PC-3 (cell line): Measurements from ENCODE around the gene CNTFR. TPM values are rescaled to one million over a fixed set of nuclear protein-coding genes. Genes with fewer than 3 reads are reported as not detected.

Source experiments
- ATAC-seq: fragments of 200-7000 bp; cut with Tn5 transposase; 2 replicates; pipeline ENCODE4 v1.9.1; 2020; ENCODE audit warnings: mild to moderate bottlenecking, moderate library complexity
- BruUV-seq: library from RNA; stranded (reverse); fragments of 400-500 nt; replicated peaks from 2 replicates; lab custom pipeline; 2021; lab: Mats Ljungman, UMichigan
- CTCF ChIA-PET: fragments of 300-600 bp; sonication (Branson Sonifier 250); formaldehyde crosslinking; loops from one replicate; lab custom pipeline; 2022; ENCODE audit warnings: antibody characterized with exemption; lab: Charles Lee
- POLR2A ChIA-PET: fragments of 300-600 bp; sonication (Branson Sonifier 250); formaldehyde crosslinking; loops from one replicate; lab custom pipeline; 2022; ENCODE audit warnings: antibody characterized with exemption; ENCODE audit not compliant: unreplicated experiment; lab: Charles Lee
- DNase-seq: peaks from one replicate; pipeline ENCODE4 v3.0.0-alpha.2; 2015
- H2AFZ ChIP-seq: fragments of 300-600 bp; sonication (generic); 2 replicates; pipeline ENCODE4 v1.6.0; 2016; ENCODE audit warnings: antibody characterized with exemption, low read length
- H3F3A ChIP-seq: fragments of 300-600 bp; sonication (generic); one replicate; pipeline ENCODE4 v1.6.0; 2017; ENCODE audit warnings: antibody characterized with exemption, low read length, control low read depth, mild to moderate bottlenecking; ENCODE audit not compliant: unreplicated experiment
- H3K27ac ChIP-seq: fragments of 300-600 bp; sonication (generic); 2 replicates; pipeline ENCODE4 v1.5.1; 2016; ENCODE audit warnings: mild to moderate bottlenecking, low read length
- H3K27me3 ChIP-seq: fragments of 300-600 bp; sonication (generic); 2 replicates; pipeline ENCODE4 v1.6.1; 2016; ENCODE audit warnings: low read length, mixed read lengths
- H3K36me3 ChIP-seq: fragments of 300-600 bp; sonication (generic); 2 replicates; pipeline ENCODE4 v1.6.1; 2016; ENCODE audit warnings: low read depth, mixed run types, low read length, mixed read lengths
- H3K4me1 ChIP-seq: fragments of 300-600 bp; sonication (generic); 2 replicates; pipeline ENCODE4 v1.5.1; 2016; ENCODE audit warnings: low read length; ENCODE audit not compliant: insufficient read depth
- H3K4me2 ChIP-seq: fragments of 300-600 bp; sonication (generic); 2 replicates; pipeline ENCODE4 v1.6.0; 2016; ENCODE audit warnings: low read length
- H3K4me3 ChIP-seq: fragments of 300-600 bp; sonication (generic); 2 replicates; pipeline ENCODE4 v1.5.1; 2016; ENCODE audit warnings: mild to moderate bottlenecking, low read length, mixed read lengths
- H3K79me2 ChIP-seq: fragments of 300-600 bp; sonication (generic); 2 replicates; pipeline ENCODE4 v1.6.1; 2017; ENCODE audit warnings: low read length, mixed read lengths
- H3K9ac ChIP-seq: fragments of 300-600 bp; sonication (generic); 2 replicates; pipeline ENCODE4 v1.6.0; 2016; ENCODE audit warnings: mild to moderate bottlenecking, low read length
- H3K9me2 ChIP-seq: fragments of 300-600 bp; sonication (generic); replicated peaks from 2 replicates; pipeline ENCODE4 v1.6.1; 2016; ENCODE audit warnings: mixed run types, low read length, mixed read lengths
- H3K9me3 ChIP-seq: fragments of 300-600 bp; sonication (generic); 2 replicates; pipeline ENCODE4 v1.6.1; 2016; ENCODE audit warnings: low read length, mixed read lengths
- H4K20me1 ChIP-seq: fragments of 300-600 bp; sonication (generic); 2 replicates; pipeline ENCODE4 v1.6.1; 2016; ENCODE audit warnings: low read length, mixed read lengths
- EZH2 ChIP-seq: fragments of 300-600 bp; sonication (generic); IDR thresholded peaks from one replicate; pipeline ENCODE4 v1.6.1; 2017; ENCODE audit warnings: antibody characterized with exemption, mild to moderate bottlenecking, low read length; ENCODE audit not compliant: unreplicated experiment
- EZH2phosphoT487 ChIP-seq: fragments of 300-600 bp; sonication (generic); IDR thresholded peaks from 2 replicates; pipeline ENCODE4 v1.6.1; 2018; ENCODE audit warnings: mild to moderate bottlenecking, antibody characterized with exemption, low read length, borderline replicate concordance
- intact Hi-C: fragments of 100-400 bp; cut with micrococcal nuclease; formaldehyde crosslinking; loops from 2 replicates; pipeline ENCODE4 v1.9.0; 2023
- total RNA-seq: library from RNA; depleted of rRNA; stranded (reverse); fragments of >200 nt; gene quantifications from 2 replicates; pipeline ENCODE4 v1.2.3, GENCODE V29; 2014
- TF ChIP-seq, protein P1 (sequence below): fragments of 300-600 bp; sonication (generic); conservative IDR thresholded peaks from 2 replicates; pipeline ENCODE4 v1.5.1; 2017; ENCODE audit warnings: antibody characterized with exemption, low read depth, mild to moderate bottlenecking, low read length

CNTFR gene
- total RNA-seq, 1 experiment from 2014 or later = not detected

DNA sequence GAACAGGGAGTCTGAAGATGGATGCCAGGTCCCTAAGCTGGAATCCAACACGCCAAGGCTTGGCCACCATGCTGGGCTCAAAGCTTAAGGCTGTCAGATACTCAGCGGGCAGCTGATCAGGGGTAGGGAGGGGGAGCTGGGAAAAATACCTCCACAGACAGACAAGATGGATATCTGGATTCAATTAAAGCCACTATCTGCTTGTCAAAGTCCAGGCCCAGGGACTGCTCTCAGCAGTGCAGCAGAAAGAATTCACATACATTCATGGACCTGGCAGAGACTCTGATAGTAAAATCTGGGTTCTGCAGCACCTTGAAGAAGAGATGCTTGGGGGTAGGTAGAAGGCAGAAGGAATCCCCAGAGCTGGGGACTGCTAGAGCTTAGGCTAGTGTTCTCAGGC lies 25.6 kb upstream of the CNTFR start:
- Histone ChIP-seq H4K20me1 (no peaks in the 10 kb centered on the region), H3K9ac (no peak overlapping the region), H3K4me3 (no peak overlapping the region), H2AFZ (no peak overlapping the region), H3K79me2 (peaks cover 24% of the 10 kb centered on the region), H3K9me3 (no peaks in the 10 kb centered on the region), H3K27me3 (no peaks in the 10 kb centered on the region), H3K27ac (no peak overlapping the region), H3K4me1 (peaks cover 23% of the 10 kb centered on the region; the same call in 1 of the 2 replicates), H3K4me2 (no peak overlapping the region), H3K9me2 (no peaks in the 10 kb centered on the region), H3F3A (no peaks in the 10 kb centered on the region), H3K36me3 (no peaks in the 10 kb centered on the region)
- intact Hi-C loops = no loop called here
- ChIA-PET CTCF (no interaction called here), POLR2A (no interaction called here)
- ATAC-seq (no peak), DNase-seq (no peak)
- TF ChIP-seq EZH2 (no peak), EZH2phosphoT487 (no peak)
- TF ChIP-seq, protein P1, sequence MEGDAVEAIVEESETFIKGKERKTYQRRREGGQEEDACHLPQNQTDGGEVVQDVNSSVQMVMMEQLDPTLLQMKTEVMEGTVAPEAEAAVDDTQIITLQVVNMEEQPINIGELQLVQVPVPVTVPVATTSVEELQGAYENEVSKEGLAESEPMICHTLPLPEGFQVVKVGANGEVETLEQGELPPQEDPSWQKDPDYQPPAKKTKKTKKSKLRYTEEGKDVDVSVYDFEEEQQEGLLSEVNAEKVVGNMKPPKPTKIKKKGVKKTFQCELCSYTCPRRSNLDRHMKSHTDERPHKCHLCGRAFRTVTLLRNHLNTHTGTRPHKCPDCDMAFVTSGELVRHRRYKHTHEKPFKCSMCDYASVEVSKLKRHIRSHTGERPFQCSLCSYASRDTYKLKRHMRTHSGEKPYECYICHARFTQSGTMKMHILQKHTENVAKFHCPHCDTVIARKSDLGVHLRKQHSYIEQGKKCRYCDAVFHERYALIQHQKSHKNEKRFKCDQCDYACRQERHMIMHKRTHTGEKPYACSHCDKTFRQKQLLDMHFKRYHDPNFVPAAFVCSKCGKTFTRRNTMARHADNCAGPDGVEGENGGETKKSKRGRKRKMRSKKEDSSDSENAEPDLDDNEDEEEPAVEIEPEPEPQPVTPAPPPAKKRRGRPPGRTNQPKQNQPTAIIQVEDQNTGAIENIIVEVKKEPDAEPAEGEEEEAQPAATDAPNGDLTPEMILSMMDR = no peak
- BruUV-seq = no TSS peak

DNA sequence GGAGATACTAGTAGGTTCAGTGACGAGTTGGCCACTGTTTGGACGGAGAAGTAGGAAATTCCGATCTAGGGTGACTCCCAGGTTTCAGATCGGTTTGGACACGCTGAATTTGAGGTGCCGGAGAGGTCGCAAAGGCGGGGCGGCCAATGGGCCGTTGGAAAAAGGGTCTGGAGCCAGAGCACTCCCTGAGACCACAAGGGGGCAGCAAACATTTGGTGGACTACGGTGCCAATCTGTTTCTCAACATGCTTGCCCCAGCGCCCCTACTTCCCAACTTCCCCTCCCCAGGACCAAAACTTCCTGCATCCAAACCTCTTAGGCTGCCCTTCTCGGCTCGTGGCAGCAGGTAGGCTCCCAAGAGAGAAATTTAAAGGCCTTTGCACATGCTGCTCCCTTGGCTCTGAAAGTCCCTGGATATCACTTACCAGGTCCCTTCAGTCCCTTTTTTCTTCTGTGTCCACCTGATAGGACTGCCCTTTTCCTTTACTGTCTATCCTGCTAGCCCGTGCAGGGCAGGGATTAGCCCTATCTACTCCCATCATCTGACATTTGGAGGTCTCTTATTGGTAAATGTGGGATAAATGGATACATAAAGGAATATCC lies 23.4 kb upstream of the CNTFR start:
- peak overlapping the region; percentile 88 for H2AFZ ChIP-seq
- CTCF ChIA-PET = interaction anchor here (0.7 kb wide), 1 partner anchor 16 kb away, joined by 4 read pairs; the partner anchor contains the start of gene ARID3C
- TF ChIP-seq, protein P1 = peak; percentile 71
- TF ChIP-seq EZH2 = no peak
- intact Hi-C loops = loop anchor here (1.0 kb wide), 2 partner anchors 7 to 21 kb away; partner anchors contain the start of gene DCTN3
- H3K9ac ChIP-seq = peak overlapping the region; percentile 97
- BruUV-seq = no TSS peak
- no peaks in the 10 kb centered on the region for H3K36me3 ChIP-seq
- H3K9me2 ChIP-seq = no peaks in the 10 kb centered on the region
- POLR2A ChIA-PET = no interaction called here
- no peaks in the 10 kb centered on the region for H3F3A ChIP-seq
- ATAC-seq = peak; percentile 70
- H3K4me2 ChIP-seq = peak overlapping the region; percentile 96
- peaks cover 18% of the 10 kb centered on the region for H3K79me2 ChIP-seq
- H3K27ac ChIP-seq = no peak overlapping the region
- no peaks in the 10 kb centered on the region for H3K27me3 ChIP-seq
- no peaks in the 10 kb centered on the region for H3K9me3 ChIP-seq
- H3K4me1 ChIP-seq = peaks cover 15% of the 10 kb centered on the region; the same call in 1 of the 2 replicates
- peak overlapping the region; percentile 87 for H3K4me3 ChIP-seq
- no peaks in the 10 kb centered on the region for H4K20me1 ChIP-seq
- DNase-seq = peak; percentile 74
